Upper lobe of left lung (tissue), 6 donors: ENCODE results near the gene YPEL2. TPM values are rescaled to one million over a fixed set of nuclear protein-coding genes. Genes with fewer than 3 reads are reported as not detected.

Source experiments
- ATAC-seq, 2 donors: fragments of 200-7000 bp; cut with Tn5 transposase; one replicate each; pipeline ENCODE4 v1.9.1; 2022; ENCODE audit warnings: mild to moderate bottlenecking in 2 of 2, moderate library complexity in 2 of 2; ENCODE audit not compliant: low FRiP score in 2 of 2
- DNase-seq, 2 donors: peaks; one replicate each; pipeline ENCODE4 v3.0.0-alpha.2; 2019 to 2020
- H3K27ac ChIP-seq, 4 donors: fragments of 200-600 bp; sonication (generic); one replicate each; pipeline ENCODE4 v1.5.1; 2016 to 2019
- H3K27me3 ChIP-seq, 4 donors: fragments of 200-600 bp; sonication (generic); one replicate each; pipeline ENCODE4 v1.5.1; 2017 to 2019
- H3K36me3 ChIP-seq, 4 donors: fragments of 200-600 bp; sonication (generic); one replicate each; pipeline ENCODE4 v1.5.1; 2016 to 2019
- H3K4me1 ChIP-seq, 4 donors: fragments of 200-600 bp; sonication (generic); one replicate each; pipeline ENCODE4 v1.5.1; 2018 to 2019
- H3K4me3 ChIP-seq, 4 donors: fragments of 200-600 bp; sonication (generic); one replicate each; pipeline ENCODE4 v1.5.1; 2017 to 2019; ENCODE audit warnings: mild to moderate bottlenecking in 2 of 4, moderate library complexity in 1 of 4
- H3K9me3 ChIP-seq, 4 donors: fragments of 200-600 bp; sonication (generic); one replicate each; pipeline ENCODE4 v1.5.1; 2018 to 2019
- CTCF ChIP-seq, 6 experiments: fragments of 450-650 bp in 4 of 6; fragments of 200-600 bp in 2 of 6; sonication (generic) in 2 of 6; IDR thresholded peaks; one replicate each; pipeline ENCODE4 v1.5.1; 2016 to 2019; ENCODE audit warnings: antibody characterized with exemption in 6 of 6
- EP300 ChIP-seq, 4 donors: sonication (generic); formaldehyde crosslinking; IDR thresholded peaks; one replicate each; pipeline ENCODE4 v1.5.1; 2017; ENCODE audit warnings: antibody characterized with exemption in 4 of 4, control low read depth in 2 of 4
- POLR2A ChIP-seq, 4 donors: fragments of 450-650 bp; IDR thresholded peaks; one replicate each; pipeline ENCODE4 v1.5.1; 2016 to 2017; ENCODE audit warnings: antibody characterized with exemption in 4 of 4, mild to moderate bottlenecking in 2 of 4
- POLR2AphosphoS5 ChIP-seq, 2 donors: sonication (generic); formaldehyde crosslinking; IDR thresholded peaks; one replicate each; pipeline ENCODE4 v1.5.1; 2017; ENCODE audit warnings: antibody characterized with exemption in 2 of 2
- WGBS, 2 donors: methylation state at CpG; one replicate each; pipeline ENCODE4 v1.1.5; 2017 to 2018; 5-methylcytosine and 5-hydroxymethylcytosine counted together
- total RNA-seq, 6 donors: library from RNA; depleted of rRNA in 4 of 6; stranded (reverse); fragments of >200 nt in 4 of 6; gene quantifications; one replicate each; pipeline versions ENCODE4 v1.1.0 to v1.2.1, GENCODE V29; 2016 to 2021
- donor health status: DM: no; HTN: no; CAD: no; lungs with moderate emphysema.
- donor health status: DM: no; HTN: yes; CAD: no; lungs with severe emphysema.

Gene YPEL2
- total RNA-seq, 6 donors from 2014 or later = 17.5 to 38.8 (median 26.8) TPM

- ATAC-seq (peak in 1 of 2 donors; percentile 25), DNase-seq (peak; percentile 27 to 56)
- H3K27ac ChIP-seq = peak overlapping the region; percentile 49 to 69 (median 52)
- H3K36me3 ChIP-seq = no peaks in the 10 kb centered on the region
- H3K4me1 ChIP-seq = peaks cover 23 to 34% (median 30%) of the 10 kb centered on the region in 4 donors
- no peaks in the 10 kb centered on the region for H3K9me3 ChIP-seq
- 52 to 64% methylated on average over 16 of the region's 16 CpGs for WGBS, 2 donors
- H3K27me3 ChIP-seq = no peaks in the 10 kb centered on the region
- no peak overlapping the region for H3K4me3 ChIP-seq
- TF ChIP-seq POLR2AphosphoS5 (IDR thresholded peaks at IDR 0.05) = no peak
- no peak for TF ChIP-seq CTCF (IDR thresholded peaks at IDR 0.05)
- TF ChIP-seq EP300 (IDR thresholded peaks at IDR 0.05) = no peak
- no peak for TF ChIP-seq POLR2A (IDR thresholded peaks at IDR 0.05)
Observed at GRCh38 chr17:59425085-59425931, 93.9 kb downstream of the YPEL2 start.

GRCh38 chr17:59426031-59426430, 94.6 kb downstream of the YPEL2 start:
- TF ChIP-seq EP300 (IDR thresholded peaks at IDR 0.05) = no peak
- no peak for TF ChIP-seq POLR2AphosphoS5 (IDR thresholded peaks at IDR 0.05)
- TF ChIP-seq CTCF (IDR thresholded peaks at IDR 0.05) = no peak
- TF ChIP-seq POLR2A (IDR thresholded peaks at IDR 0.05) = no peak
- Histone ChIP-seq H3K36me3 (no peaks in the 10 kb centered on the region), H3K27ac (peak overlapping the region; percentile 49 to 69 (median 52)), H3K4me1 (peaks cover 23 to 34% (median 30%) of the 10 kb centered on the region in 4 donors), H3K27me3 (no peaks in the 10 kb centered on the region), H3K4me3 (no peak overlapping the region), H3K9me3 (no peaks in the 10 kb centered on the region)
- ATAC-seq = no peak
- 87 to 88% methylated on average over 9 of the region's 9 CpGs for WGBS, 2 donors
- no peak for DNase-seq

GRCh38 chr17:59427425-59427921, 96.0 kb downstream of the YPEL2 start:
- peak; percentile 52 to 53 for ATAC-seq
- Histone ChIP-seq H3K4me3 (no peak overlapping the region), H3K9me3 (no peaks in the 10 kb centered on the region), H3K27me3 (no peaks in the 10 kb centered on the region), H3K4me1 (peaks cover 23 to 34% (median 30%) of the 10 kb centered on the region in 4 donors), H3K36me3 (no peaks in the 10 kb centered on the region), H3K27ac (peak overlapping the region; percentile 49 to 67 (median 64))
- WGBS, 2 donors = 13 to 19% methylated on average over 5 of the region's 5 CpGs
- peak in 1 of 2 donors; percentile 26 for DNase-seq
- TF ChIP-seq POLR2AphosphoS5 (IDR thresholded peaks at IDR 0.05) = peak in 1 of 2 donors; percentile 47
- peak in 1 of 6 experiments; percentile 5 for TF ChIP-seq CTCF (IDR thresholded peaks at IDR 0.05)
- TF ChIP-seq POLR2A (IDR thresholded peaks at IDR 0.05) = no peak

GRCh38 chr17:59427996-59428395, 96.5 kb downstream of the YPEL2 start:
- DNase-seq = no peak

More at GRCh38 chr17:59427996-59428395, 96.5 kb downstream of the YPEL2 start:
- no peak for TF ChIP-seq EP300 (IDR thresholded peaks at IDR 0.05)
- no peak for TF ChIP-seq POLR2AphosphoS5 (IDR thresholded peaks at IDR 0.05)
- TF ChIP-seq CTCF (IDR thresholded peaks at IDR 0.05) = no peak
- no peak for TF ChIP-seq POLR2A (IDR thresholded peaks at IDR 0.05)
- Histone ChIP-seq H3K27ac (peak overlapping the region; percentile 49 to 67 (median 64)), H3K4me3 (no peak overlapping the region), H3K4me1 (peaks cover 19 to 34% (median 27%) of the 10 kb centered on the region in 4 donors), H3K27me3 (no peaks in the 10 kb centered on the region), H3K9me3 (no peaks in the 10 kb centered on the region), H3K36me3 (no peaks in the 10 kb centered on the region)
- ATAC-seq = peak in 1 of 2 donors; percentile 54
- WGBS, 2 donors = 72 to 74% methylated on average over 9 of the region's 9 CpGs
